Keratinocyte (primary cell): ENCODE measurements around the gene FN3K. TPM values are rescaled to one million over a fixed set of nuclear protein-coding genes. Genes with fewer than 3 reads are reported as not detected.

Experiments
- DNase-seq: peaks from one replicate; pipeline ENCODE4 v3.0.0-alpha.2; 2011; ENCODE audit warnings: low read depth, missing footprints, low spot score
- FAIRE-seq: peaks from 2 replicates; lab custom pipeline; 2011; peaks lifted over from hg19 to GRCh38; lab: Jason Lieb, UNC
- H2AFZ ChIP-seq: 2 replicates; pipeline ENCODE4 v1.6.0; 2012; ENCODE audit warnings: low read length, control low read depth, inconsistent platforms; ENCODE audit not compliant: control insufficient read depth
- H3K27ac ChIP-seq: 2 replicates; pipeline ENCODE4 v1.5.1; 2011; ENCODE audit warnings: low read length; ENCODE audit not compliant: control insufficient read depth, insufficient read depth
- H3K27me3 ChIP-seq: 3 replicates; pipeline ENCODE4 v1.6.0; 2011; ENCODE audit warnings: low read length; ENCODE audit not compliant: control insufficient read depth, insufficient read depth; ENCODE audit errors: extremely low read depth
- H3K36me3 ChIP-seq, 2 experiments: 2 replicates in 1 of 2; 3 replicates in 1 of 2; pipeline ENCODE4 v1.5.1; 2011; ENCODE audit warnings: low read length in 2 of 2, mild to moderate bottlenecking in 1 of 2; ENCODE audit not compliant: control insufficient read depth in 2 of 2, insufficient read depth in 2 of 2; ENCODE audit errors: extremely low read depth in 1 of 2
- H3K4me1 ChIP-seq: 3 replicates; pipeline ENCODE4 v1.5.1; 2011; ENCODE audit warnings: low read length; ENCODE audit not compliant: control insufficient read depth, insufficient read depth; ENCODE audit errors: extremely low read depth
- H3K4me2 ChIP-seq: 3 replicates; pipeline ENCODE4 v1.6.0; 2011; ENCODE audit warnings: low read depth, low read length; ENCODE audit not compliant: control insufficient read depth, insufficient read depth; ENCODE audit errors: extremely low read depth
- H3K4me3 ChIP-seq, 3 experiments: fragments of 200-600 bp in 1 of 3; sonication (generic) in 1 of 3; 2 replicates in 2 of 3; 3 replicates in 1 of 3; pipeline ENCODE4 v1.5.1; 2011 to 2016; ENCODE audit warnings: low read length in 3 of 3, mild to moderate bottlenecking in 3 of 3, control low read depth in 2 of 3, inconsistent platforms in 1 of 3, low read depth in 1 of 3, mixed read lengths in 1 of 3, mixed run types in 1 of 3, moderate library complexity in 1 of 3; ENCODE audit not compliant: control insufficient read depth in 2 of 3, insufficient read depth in 2 of 3; ENCODE audit errors: extremely low read depth in 1 of 3
- H3K79me2 ChIP-seq: 2 replicates; pipeline ENCODE4 v1.6.0; 2012; ENCODE audit warnings: low read length; ENCODE audit not compliant: control insufficient read depth, insufficient read depth
- H3K9ac ChIP-seq: 3 replicates; pipeline ENCODE4 v1.6.0; 2011; ENCODE audit warnings: low read length; ENCODE audit not compliant: control insufficient read depth, insufficient read depth; ENCODE audit errors: extremely low read depth
- H3K9me1 ChIP-seq: 3 replicates; pipeline ENCODE4 v1.6.0; 2011; ENCODE audit warnings: low read length; ENCODE audit not compliant: control insufficient read depth, insufficient read depth; ENCODE audit errors: extremely low read depth
- H3K9me3 ChIP-seq: 2 replicates; pipeline ENCODE4 v1.5.1; 2012; ENCODE audit warnings: low read depth, low read length; ENCODE audit not compliant: control insufficient read depth
- H4K20me1 ChIP-seq: 3 replicates; pipeline ENCODE4 v1.6.0; 2011; ENCODE audit warnings: low read length; ENCODE audit not compliant: control insufficient read depth, insufficient read depth; ENCODE audit errors: extremely low read depth
- EZH2 ChIP-seq: IDR thresholded peaks from one replicate; pipeline ENCODE4 v1.6.1; 2012; ENCODE audit warnings: inconsistent platforms, mild to moderate bottlenecking, low read length, moderate library complexity
- dilution Hi-C: fragments of 300-500 bp; cut with MboI; formaldehyde crosslinking; loops from one replicate; pipeline ENCODE4 v1.7.0; 2020; ENCODE audit warnings: low sequenced_read_pairs; ENCODE audit not compliant: extremely low pct_ligation_motif_present
- polyA plus RNA-seq, 5 experiments: library from polyadenylated mRNA; depleted of rRNA in 3 of 5; stranded (reverse) in 3 of 5; stranded (forward) in 1 of 5; unstranded in 1 of 5; fragments of >200 nt; gene quantifications; 1 replicate in 1 of 5; 2 replicates in 3 of 5; 3 replicates in 1 of 5; pipeline versions ENCODE4 v1.2.1 to v1.2.3, GENCODE V29; 2011 to 2012; ENCODE audit warnings: missing spikeins in 2 of 5, low read depth in 1 of 5, low replicate concordance in 1 of 5
- TF ChIP-seq, protein P1 (sequence below), 3 experiments: IDR thresholded peaks in 1 of 3; conservative IDR thresholded peaks in 1 of 3; optimal IDR thresholded peaks in 1 of 3; 2 replicates in 2 of 3; 3 replicates in 1 of 3; pipeline versions ENCODE3 to v1.5.1; 2011; ENCODE audit warnings: low read length in 3 of 3, mild to moderate bottlenecking in 3 of 3, moderate library complexity in 2 of 3, control low read depth in 1 of 3, inconsistent platforms in 1 of 3; ENCODE audit not compliant: insufficient read depth in 2 of 3; ENCODE audit errors: extremely low read depth in 1 of 3

Gene FN3K
- polyA plus RNA-seq, 1 donor (not counting 4 experiments of a cell fraction or from before 2014, with no cell fraction given), result 0.10 TPM

- Histone ChIP-seq H3K36me3 (peaks cover 8 to 18% of the 10 kb centered on the region in 2 experiments), H3K4me3 (no peak overlapping the region), H3K4me2 (no peak overlapping the region), H3K9ac (no peak overlapping the region), H2AFZ (no peak overlapping the region), H3K27me3 (no peaks in the 10 kb centered on the region), H3K9me3 (no peaks in the 10 kb centered on the region), H3K4me1 (no peaks in the 10 kb centered on the region), H3K9me1 (no peaks in the 10 kb centered on the region), H3K27ac (no peak overlapping the region), H4K20me1 (peaks cover 4% of the 10 kb centered on the region), H3K79me2 (peaks cover 31% of the 10 kb centered on the region)
- dilution Hi-C loops, result no loop called here
- TF ChIP-seq, protein P1, sequence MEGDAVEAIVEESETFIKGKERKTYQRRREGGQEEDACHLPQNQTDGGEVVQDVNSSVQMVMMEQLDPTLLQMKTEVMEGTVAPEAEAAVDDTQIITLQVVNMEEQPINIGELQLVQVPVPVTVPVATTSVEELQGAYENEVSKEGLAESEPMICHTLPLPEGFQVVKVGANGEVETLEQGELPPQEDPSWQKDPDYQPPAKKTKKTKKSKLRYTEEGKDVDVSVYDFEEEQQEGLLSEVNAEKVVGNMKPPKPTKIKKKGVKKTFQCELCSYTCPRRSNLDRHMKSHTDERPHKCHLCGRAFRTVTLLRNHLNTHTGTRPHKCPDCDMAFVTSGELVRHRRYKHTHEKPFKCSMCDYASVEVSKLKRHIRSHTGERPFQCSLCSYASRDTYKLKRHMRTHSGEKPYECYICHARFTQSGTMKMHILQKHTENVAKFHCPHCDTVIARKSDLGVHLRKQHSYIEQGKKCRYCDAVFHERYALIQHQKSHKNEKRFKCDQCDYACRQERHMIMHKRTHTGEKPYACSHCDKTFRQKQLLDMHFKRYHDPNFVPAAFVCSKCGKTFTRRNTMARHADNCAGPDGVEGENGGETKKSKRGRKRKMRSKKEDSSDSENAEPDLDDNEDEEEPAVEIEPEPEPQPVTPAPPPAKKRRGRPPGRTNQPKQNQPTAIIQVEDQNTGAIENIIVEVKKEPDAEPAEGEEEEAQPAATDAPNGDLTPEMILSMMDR (optimal IDR thresholded peaks at IDR 0.05 in 1 of 3, IDR thresholded peaks at IDR 0.05 in 1 of 3, conservative IDR thresholded peaks at IDR 0.05 in 1 of 3; ENCODE audit: extremely low read depth in 1 of 3, insufficient read depth in 2 of 3, low read length in 3 of 3), result no peak
- no peak for TF ChIP-seq EZH2
- FAIRE-seq (no peak), DNase-seq (no peak)
Observed at GRCh38 chr17:82794781-82795482, 59.5 kb downstream of the FN3K start.

DNA sequence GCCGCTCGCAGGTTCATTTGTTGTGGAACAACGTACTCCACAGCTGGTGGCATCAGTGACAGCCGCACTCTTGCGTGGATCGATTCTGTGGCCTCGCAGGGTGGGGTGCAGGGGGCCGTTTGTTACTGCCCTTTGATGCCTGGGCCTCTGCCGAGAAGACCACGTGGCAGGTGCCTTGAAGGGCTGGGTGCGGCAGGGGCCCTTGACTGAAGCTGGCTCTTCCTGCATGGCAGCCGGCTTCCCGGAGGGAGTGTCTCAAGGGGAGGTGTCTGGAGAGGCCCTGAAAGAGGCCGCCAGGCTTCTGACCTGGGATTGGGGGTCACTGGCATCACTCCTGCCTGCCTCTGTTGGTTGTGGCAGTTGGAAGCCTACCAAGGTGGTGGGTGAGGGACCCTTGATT lies 60.2 kb downstream of the FN3K start:
- TF ChIP-seq EZH2, result no peak
- TF ChIP-seq, protein P1 (optimal IDR thresholded peaks at IDR 0.05 in 1 of 3, IDR thresholded peaks at IDR 0.05 in 1 of 3, conservative IDR thresholded peaks at IDR 0.05 in 1 of 3; ENCODE audit: extremely low read depth in 1 of 3, insufficient read depth in 2 of 3, low read length in 3 of 3), result no peak
- dilution Hi-C loops, result no loop called here
- no peaks in the 10 kb centered on the region for H3K27me3 ChIP-seq
- H3K9ac ChIP-seq, result no peak overlapping the region
- H3K4me2 ChIP-seq, result no peak overlapping the region
- FAIRE-seq (no peak), DNase-seq (no peak)
- peaks cover 8 to 25% of the 10 kb centered on the region in 2 experiments for H3K36me3 ChIP-seq
- H3K27ac ChIP-seq, result no peak overlapping the region
- H3K4me1 ChIP-seq, result no peaks in the 10 kb centered on the region
- peaks cover 4% of the 10 kb centered on the region for H4K20me1 ChIP-seq
- no peak overlapping the region for H2AFZ ChIP-seq
- H3K4me3 ChIP-seq, result no peak overlapping the region
- no peaks in the 10 kb centered on the region for H3K9me1 ChIP-seq
- H3K9me3 ChIP-seq, result no peaks in the 10 kb centered on the region
- H3K79me2 ChIP-seq, result peaks cover 28% of the 10 kb centered on the region
